ENCODE measurements around the gene RELL2.

Gene RELL2

DNA sequence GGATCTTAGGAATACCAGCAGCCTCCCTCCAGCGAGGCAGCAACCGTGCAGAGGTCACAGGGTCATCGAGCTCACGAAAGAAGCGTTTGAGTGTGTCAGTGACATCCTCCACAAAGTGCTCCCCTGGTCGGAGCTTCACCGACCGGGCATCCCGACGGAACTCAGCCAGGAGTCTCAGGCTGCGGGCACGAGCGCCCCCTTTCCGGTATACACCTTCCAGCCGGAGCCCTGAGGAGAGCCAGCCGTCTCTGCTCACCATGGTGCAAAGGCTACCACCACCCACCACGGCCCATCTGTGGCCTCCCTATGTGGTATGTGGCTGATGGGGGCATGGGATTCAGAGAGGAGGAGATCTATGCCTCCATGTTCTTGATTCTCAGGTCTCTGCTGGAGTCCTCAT is 25.2 kb downstream of the RELL2 start:
- H3K36me3 ChIP-seq (ENCODE audit: control insufficient read depth in 1 of 2, insufficient read depth in 2 of 2, low read length in 2 of 2) = peaks cover 0 to 2% of the 10 kb centered on the region in 2 donors
- H3K9me3 ChIP-seq (ENCODE audit: control insufficient read depth in 1 of 2, low read length in 2 of 2) = no peaks in the 10 kb centered on the region
- H3K27me3 ChIP-seq (ENCODE audit: control insufficient read depth in 1 of 2, insufficient read depth in 2 of 2, low read length in 2 of 2) = no peaks in the 10 kb centered on the region
- H3K4me1 ChIP-seq (ENCODE audit: control insufficient read depth in 1 of 2, insufficient read depth in 2 of 2, low read length in 2 of 2) = peaks cover 0 to 4% of the 10 kb centered on the region in 2 donors
- H3K27ac ChIP-seq (ENCODE audit: low read depth, low read length) = no peak overlapping the region
- H3K9ac ChIP-seq (ENCODE audit: low read depth in 1 of 2, low read length in 2 of 2) = no peak overlapping the region
- H3K4me3 ChIP-seq (ENCODE audit: low read depth in 1 of 2, low read length in 2 of 2) = no peak overlapping the region

GRCh38 chr5:141663506-141663905 is 26.7 kb downstream of the RELL2 start:
- no peak overlapping the region for H3K27ac ChIP-seq (ENCODE audit: low read depth, low read length)
- H3K27me3 ChIP-seq (ENCODE audit: control insufficient read depth in 1 of 2, insufficient read depth in 2 of 2, low read length in 2 of 2) = no peaks in the 10 kb centered on the region
- no peak overlapping the region for H3K9ac ChIP-seq (ENCODE audit: low read depth in 1 of 2, low read length in 2 of 2)
- H3K4me3 ChIP-seq (ENCODE audit: low read depth in 1 of 2, low read length in 2 of 2) = no peak overlapping the region
- no peaks in the 10 kb centered on the region for H3K36me3 ChIP-seq (ENCODE audit: control insufficient read depth in 1 of 2, insufficient read depth in 2 of 2, low read length in 2 of 2)
- H3K4me1 ChIP-seq (ENCODE audit: control insufficient read depth in 1 of 2, insufficient read depth in 2 of 2, low read length in 2 of 2) = peaks cover 0 to 4% of the 10 kb centered on the region in 2 donors
- H3K9me3 ChIP-seq (ENCODE audit: control insufficient read depth in 1 of 2, low read length in 2 of 2) = no peaks in the 10 kb centered on the region

DNA sequence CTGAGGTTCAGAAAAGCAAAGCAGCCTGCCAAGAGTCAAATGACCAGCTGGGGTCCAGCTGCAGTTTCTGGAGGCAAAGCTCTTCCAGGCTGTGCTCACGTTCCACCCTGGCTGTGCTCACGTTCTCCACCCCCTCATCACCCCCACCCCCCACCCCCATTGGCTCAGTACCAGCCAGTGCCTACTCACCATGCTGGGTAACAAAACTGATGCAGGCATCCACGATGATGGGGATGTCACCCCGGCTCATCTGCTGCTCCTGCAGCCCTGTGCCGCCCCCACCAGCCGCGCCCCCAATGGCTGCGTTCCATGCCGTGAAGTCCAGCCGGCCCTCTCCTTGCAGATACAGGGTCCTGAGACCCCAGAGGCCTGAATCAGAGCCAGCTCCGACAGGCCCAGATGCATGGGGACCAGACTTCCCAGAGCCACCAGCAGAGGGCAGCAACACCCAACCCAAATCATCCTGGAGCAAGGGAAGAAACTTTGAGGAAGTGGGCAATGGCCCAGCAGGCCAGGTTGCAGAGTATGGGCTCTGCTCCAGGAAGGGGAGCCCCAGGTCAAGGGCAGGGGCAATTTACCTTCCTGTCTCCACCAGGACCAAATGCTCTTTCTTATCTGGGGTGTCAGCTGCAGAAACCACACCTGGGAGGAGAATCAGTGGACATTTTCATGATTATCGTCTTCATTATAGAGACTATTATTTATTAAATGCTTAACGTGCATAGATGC is 28.1 kb downstream of the RELL2 start:
- peaks cover 0 to 4% of the 10 kb centered on the region in 2 donors for H3K4me1 ChIP-seq (ENCODE audit: control insufficient read depth in 1 of 2, insufficient read depth in 2 of 2, low read length in 2 of 2)
- no peaks in the 10 kb centered on the region for H3K36me3 ChIP-seq (ENCODE audit: control insufficient read depth in 1 of 2, insufficient read depth in 2 of 2, low read length in 2 of 2)
- H3K4me3 ChIP-seq (ENCODE audit: low read depth in 1 of 2, low read length in 2 of 2) = no peak overlapping the region
- no peaks in the 10 kb centered on the region for H3K27me3 ChIP-seq (ENCODE audit: control insufficient read depth in 1 of 2, insufficient read depth in 2 of 2, low read length in 2 of 2)
- H3K9me3 ChIP-seq (ENCODE audit: control insufficient read depth in 1 of 2, low read length in 2 of 2) = no peaks in the 10 kb centered on the region
- H3K27ac ChIP-seq (ENCODE audit: low read depth, low read length) = no peak overlapping the region
- H3K9ac ChIP-seq (ENCODE audit: low read depth in 1 of 2, low read length in 2 of 2) = no peak overlapping the region

GRCh38 chr5:141665995-141666940 is 29.5 kb downstream of the RELL2 start:
- Histone ChIP-seq H3K4me3 (ENCODE audit: low read depth in 1 of 2, low read length in 2 of 2) (no peak overlapping the region), H3K27ac (ENCODE audit: low read depth, low read length) (no peak overlapping the region), H3K9me3 (ENCODE audit: control insufficient read depth in 1 of 2, low read length in 2 of 2) (no peaks in the 10 kb centered on the region), H3K27me3 (ENCODE audit: control insufficient read depth in 1 of 2, insufficient read depth in 2 of 2, low read length in 2 of 2) (no peaks in the 10 kb centered on the region), H3K9ac (ENCODE audit: low read depth in 1 of 2, low read length in 2 of 2) (no peak overlapping the region), H3K36me3 (ENCODE audit: control insufficient read depth in 1 of 2, insufficient read depth in 2 of 2, low read length in 2 of 2) (no peaks in the 10 kb centered on the region), H3K4me1 (ENCODE audit: control insufficient read depth in 1 of 2, insufficient read depth in 2 of 2, low read length in 2 of 2) (peaks cover 0 to 4% of the 10 kb centered on the region in 2 donors)

GRCh38 chr5:141668601-141669265 is 31.9 kb downstream of the RELL2 start:
- Histone ChIP-seq H3K9me3 (ENCODE audit: control insufficient read depth in 1 of 2, low read length in 2 of 2) (no peaks in the 10 kb centered on the region), H3K9ac (ENCODE audit: low read depth in 1 of 2, low read length in 2 of 2) (no peak overlapping the region), H3K4me1 (ENCODE audit: control insufficient read depth in 1 of 2, insufficient read depth in 2 of 2, low read length in 2 of 2) (peaks cover 0 to 4% of the 10 kb centered on the region in 2 donors), H3K27ac (ENCODE audit: low read depth, low read length) (no peak overlapping the region), H3K4me3 (ENCODE audit: low read depth in 1 of 2, low read length in 2 of 2) (no peak overlapping the region), H3K36me3 (ENCODE audit: control insufficient read depth in 1 of 2, insufficient read depth in 2 of 2, low read length in 2 of 2) (peaks cover 0 to 6% of the 10 kb centered on the region in 2 donors), H3K27me3 (ENCODE audit: control insufficient read depth in 1 of 2, insufficient read depth in 2 of 2, low read length in 2 of 2) (no peaks in the 10 kb centered on the region)

- no peaks in the 10 kb centered on the region for H3K9me3 ChIP-seq (ENCODE audit: control insufficient read depth in 1 of 2, low read length in 2 of 2)
- H3K9ac ChIP-seq (ENCODE audit: low read depth in 1 of 2, low read length in 2 of 2) = no peak overlapping the region
- no peak overlapping the region for H3K4me3 ChIP-seq (ENCODE audit: low read depth in 1 of 2, low read length in 2 of 2)
- no peaks in the 10 kb centered on the region for H3K27me3 ChIP-seq (ENCODE audit: control insufficient read depth in 1 of 2, insufficient read depth in 2 of 2, low read length in 2 of 2)
- no peak overlapping the region for H3K27ac ChIP-seq (ENCODE audit: low read depth, low read length)
- peaks cover 0 to 6% of the 10 kb centered on the region in 2 donors for H3K36me3 ChIP-seq (ENCODE audit: control insufficient read depth in 1 of 2, insufficient read depth in 2 of 2, low read length in 2 of 2)
- H3K4me1 ChIP-seq (ENCODE audit: control insufficient read depth in 1 of 2, insufficient read depth in 2 of 2, low read length in 2 of 2) = peaks cover 0 to 4% of the 10 kb centered on the region in 2 donors
These were observed 32.7 kb downstream of the RELL2 start for GRCh38 chr5:141669520-141669919.

GRCh38 chr5:141672071-141672840 is 35.5 kb downstream of the RELL2 start:
- Histone ChIP-seq H3K4me1 (ENCODE audit: control insufficient read depth in 1 of 2, insufficient read depth in 2 of 2, low read length in 2 of 2) (no peaks in the 10 kb centered on the region), H3K9ac (ENCODE audit: low read depth in 1 of 2, low read length in 2 of 2) (no peak overlapping the region), H3K4me3 (ENCODE audit: low read depth in 1 of 2, low read length in 2 of 2) (no peak overlapping the region), H3K36me3 (ENCODE audit: control insufficient read depth in 1 of 2, insufficient read depth in 2 of 2, low read length in 2 of 2) (peaks cover 0 to 6% of the 10 kb centered on the region in 2 donors), H3K27ac (ENCODE audit: low read depth, low read length) (no peak overlapping the region), H3K27me3 (ENCODE audit: control insufficient read depth in 1 of 2, insufficient read depth in 2 of 2, low read length in 2 of 2) (no peaks in the 10 kb centered on the region), H3K9me3 (ENCODE audit: control insufficient read depth in 1 of 2, low read length in 2 of 2) (no peaks in the 10 kb centered on the region)

DNA sequence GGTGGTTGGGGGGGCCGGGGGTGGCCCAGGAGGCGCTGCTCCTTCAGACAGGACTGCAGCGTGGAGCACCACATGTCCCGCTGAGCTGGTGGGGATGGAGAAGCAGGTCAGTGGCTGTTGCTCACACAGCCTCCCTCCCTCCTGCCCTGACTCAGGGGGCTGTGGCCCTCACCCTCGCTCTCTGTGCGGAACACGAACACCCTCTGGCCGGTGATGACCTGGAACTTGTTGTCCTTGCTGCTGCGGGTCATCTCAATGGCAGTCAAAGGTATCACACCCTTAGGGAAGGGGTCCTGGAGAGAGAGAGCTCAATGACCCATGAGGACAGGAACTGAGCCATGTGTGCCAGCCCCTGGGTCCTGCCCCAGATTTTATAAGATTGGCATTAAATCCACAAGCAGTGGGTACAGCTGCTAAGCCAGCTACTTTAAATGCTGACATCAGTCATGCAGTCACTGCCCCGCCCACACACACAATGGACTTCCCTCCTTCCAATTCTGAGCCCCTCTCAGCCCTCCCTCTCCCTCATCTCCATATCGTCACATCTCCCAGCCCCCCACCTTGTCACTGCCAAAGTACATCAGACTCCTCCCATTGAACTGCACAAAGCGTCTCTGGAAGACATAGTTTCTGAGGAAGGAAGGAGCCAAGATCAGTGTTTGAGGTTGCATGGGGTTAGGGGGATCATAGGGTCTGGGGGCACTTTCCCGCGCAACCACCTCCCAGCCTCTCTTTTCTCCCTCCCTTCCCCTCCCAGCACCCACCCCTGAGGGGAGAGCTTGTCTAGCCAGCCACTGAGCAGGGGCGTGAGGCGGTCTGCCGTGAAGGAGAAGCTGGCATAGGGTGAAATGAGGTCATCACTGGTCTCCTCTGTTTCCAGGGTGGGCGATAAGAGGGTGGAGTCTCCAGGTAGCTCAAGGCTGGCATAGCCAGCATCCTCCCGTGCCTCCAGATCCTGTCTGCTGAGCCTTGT is 36.3 kb downstream of the RELL2 start:
- Histone ChIP-seq H3K9ac (ENCODE audit: low read depth in 1 of 2, low read length in 2 of 2) (no peak overlapping the region), H3K27me3 (ENCODE audit: control insufficient read depth in 1 of 2, insufficient read depth in 2 of 2, low read length in 2 of 2) (no peaks in the 10 kb centered on the region), H3K9me3 (ENCODE audit: control insufficient read depth in 1 of 2, low read length in 2 of 2) (no peaks in the 10 kb centered on the region), H3K36me3 (ENCODE audit: control insufficient read depth in 1 of 2, insufficient read depth in 2 of 2, low read length in 2 of 2) (peaks cover 0 to 6% of the 10 kb centered on the region in 2 donors), H3K27ac (ENCODE audit: low read depth, low read length) (no peak overlapping the region), H3K4me3 (ENCODE audit: low read depth in 1 of 2, low read length in 2 of 2) (no peak overlapping the region), H3K4me1 (ENCODE audit: control insufficient read depth in 1 of 2, insufficient read depth in 2 of 2, low read length in 2 of 2) (no peaks in the 10 kb centered on the region)

DNA sequence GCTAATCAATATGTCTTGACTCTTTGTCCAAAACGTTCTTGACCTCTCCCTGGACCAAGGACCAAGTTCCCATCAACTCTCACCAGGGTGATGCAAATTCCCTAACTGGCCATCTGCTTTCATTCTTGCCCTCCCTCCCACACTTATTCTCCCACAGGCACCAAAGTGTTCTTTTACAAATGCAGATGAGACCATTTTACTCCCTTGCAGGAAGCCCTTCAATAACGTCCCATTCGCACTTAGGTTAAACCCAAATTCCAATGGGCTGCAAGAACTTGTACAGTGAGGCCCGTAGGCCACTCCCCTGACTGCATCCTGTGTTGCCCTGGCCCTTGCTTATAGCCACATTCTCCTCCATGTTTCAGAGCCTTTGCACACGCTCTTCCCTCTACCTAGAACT is 38.0 kb downstream of the RELL2 start:
- no peak overlapping the region for H3K9ac ChIP-seq (ENCODE audit: low read depth in 1 of 2, low read length in 2 of 2)
- H3K4me1 ChIP-seq (ENCODE audit: control insufficient read depth in 1 of 2, insufficient read depth in 2 of 2, low read length in 2 of 2) = no peaks in the 10 kb centered on the region
- H3K27me3 ChIP-seq (ENCODE audit: control insufficient read depth in 1 of 2, insufficient read depth in 2 of 2, low read length in 2 of 2) = no peaks in the 10 kb centered on the region
- no peaks in the 10 kb centered on the region for H3K9me3 ChIP-seq (ENCODE audit: control insufficient read depth in 1 of 2, low read length in 2 of 2)
- H3K36me3 ChIP-seq (ENCODE audit: control insufficient read depth in 1 of 2, insufficient read depth in 2 of 2, low read length in 2 of 2) = peaks cover 0 to 6% of the 10 kb centered on the region in 2 donors
- H3K4me3 ChIP-seq (ENCODE audit: low read depth in 1 of 2, low read length in 2 of 2) = no peak overlapping the region
- no peak overlapping the region for H3K27ac ChIP-seq (ENCODE audit: low read depth, low read length)

Measured in duodenal mucosa (tissue), 2 donors.